GM21381 (cell line): ENCODE results near the gene ANO10.

Experiments used
- ATAC-seq: cut with Tn5 transposase; IDR thresholded peaks from one replicate; pipeline ENCODE4 v1.9.1; 2021; ENCODE audit warnings: mild to moderate bottlenecking, moderate library complexity; ENCODE audit not compliant: unreplicated experiment

Gene ANO10

DNA sequence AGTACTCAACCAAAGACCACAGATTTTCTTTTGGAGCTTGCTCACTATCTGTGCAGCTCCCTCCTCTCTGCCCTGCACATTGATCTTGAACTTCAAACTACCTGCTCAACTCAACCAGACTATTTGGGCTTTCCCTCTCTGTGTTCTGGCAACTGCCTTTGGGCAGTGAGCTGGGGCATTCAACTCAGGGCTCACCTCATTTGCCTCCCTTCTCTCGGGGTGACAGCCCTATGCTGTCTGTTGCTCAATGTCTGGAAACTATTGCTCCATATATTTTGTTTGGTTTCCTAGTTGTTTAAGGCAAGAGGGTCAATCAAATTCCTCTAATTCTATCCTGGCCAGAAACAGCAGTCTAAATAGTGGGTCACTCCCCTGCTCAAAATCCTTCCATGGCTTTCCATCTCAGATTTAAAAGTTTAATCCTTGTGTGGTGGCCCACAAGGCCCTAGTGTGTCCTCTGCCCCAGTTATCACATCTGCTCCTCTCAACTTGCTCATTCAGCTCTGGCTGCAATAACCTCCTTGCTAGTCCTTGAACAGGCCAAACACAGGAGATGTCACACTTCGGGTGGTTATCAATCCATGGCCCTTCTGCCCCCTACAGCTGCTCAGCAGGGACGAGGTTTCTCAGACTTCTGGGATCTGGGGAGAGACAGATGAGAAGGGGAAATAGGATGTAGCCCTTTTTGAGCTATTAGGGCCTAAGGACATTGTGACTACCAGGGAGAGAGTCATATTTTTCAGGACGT lies 267.7 kb downstream of the ANO10 start:
- no peak for ATAC-seq

- no peak for ATAC-seq
These were observed 268.4 kb downstream of the ANO10 start for GRCh38 chr3:43353393-43353792.

GRCh38 chr3:43349716-43350115 lies 272.1 kb downstream of the ANO10 start:
- no peak for ATAC-seq

DNA sequence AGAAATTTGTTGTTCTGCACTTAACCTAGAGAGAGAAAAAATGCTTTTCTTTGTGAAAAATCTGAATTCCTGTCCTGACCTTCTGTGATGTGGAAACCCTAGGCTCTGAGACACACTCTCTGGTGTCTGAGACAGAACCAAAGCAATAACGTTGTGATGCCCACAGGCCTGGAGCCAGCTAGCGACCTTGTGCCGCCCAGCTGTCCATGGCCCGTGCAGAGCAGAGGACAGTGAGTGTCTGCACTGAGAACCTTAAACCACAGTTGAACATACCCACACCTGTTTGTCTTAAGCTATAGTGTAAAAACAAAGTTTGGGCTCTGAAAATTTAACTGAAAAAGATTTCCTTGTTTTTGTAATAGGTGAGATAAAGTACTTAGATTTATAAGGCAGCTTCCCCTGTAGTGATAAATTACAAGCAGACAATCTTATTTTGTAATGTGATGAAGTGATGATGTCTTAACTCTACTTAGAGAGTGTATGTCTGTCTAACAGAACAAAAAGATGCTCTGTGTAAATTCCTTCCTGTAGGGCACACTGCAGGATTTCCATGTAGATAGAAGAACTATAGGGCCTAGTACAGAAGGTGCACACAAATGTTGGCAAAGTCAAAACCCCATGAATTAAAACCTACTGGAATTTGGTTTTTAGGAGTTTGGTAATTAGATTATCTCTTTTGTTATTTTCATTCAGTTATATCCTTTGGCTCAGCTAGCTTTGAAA lies 272.8 kb downstream of the ANO10 start:
- ATAC-seq = no peak

GRCh38 chr3:43348350-43348749 lies 273.5 kb downstream of the ANO10 start:
- no peak for ATAC-seq

- ATAC-seq = no peak
These were observed 274.0 kb downstream of the ANO10 start for GRCh38 chr3:43347774-43348173.

DNA sequence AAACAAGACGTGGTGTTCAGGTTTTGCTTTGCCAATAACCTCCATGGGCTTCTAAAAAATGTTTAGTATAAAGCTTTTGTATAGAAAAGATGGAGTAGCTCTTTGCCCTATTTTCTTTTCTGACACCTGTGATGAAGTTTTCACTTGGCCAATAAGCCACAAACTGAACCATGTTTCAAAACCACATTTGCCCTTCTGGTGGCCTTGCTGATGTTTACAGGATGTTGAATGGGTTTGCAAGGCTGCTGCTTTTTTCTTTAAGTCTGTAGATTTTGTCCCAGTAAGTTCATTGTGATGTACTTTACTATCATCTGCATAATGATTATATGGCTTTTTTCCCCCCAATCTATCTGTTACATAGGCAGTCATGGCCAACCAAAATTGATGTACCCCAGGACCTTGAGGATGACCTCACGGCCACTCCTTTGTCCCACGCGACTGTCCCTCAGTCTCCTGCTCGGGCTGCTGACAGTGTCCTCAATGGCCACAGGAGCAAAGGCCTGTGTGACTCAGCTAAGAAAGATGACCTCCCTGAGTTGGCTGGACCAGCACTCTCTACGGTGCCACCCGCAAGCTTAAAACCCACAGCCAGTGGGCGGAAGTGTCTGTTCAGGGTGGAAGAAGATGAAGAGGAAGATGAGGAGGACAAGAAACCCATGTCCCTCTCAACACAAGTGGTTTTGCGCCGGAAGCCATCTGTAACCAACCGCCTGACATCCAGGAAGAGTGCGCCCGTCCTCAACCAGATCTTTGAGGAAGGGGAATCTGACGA lies 274.6 kb downstream of the ANO10 start:
- ATAC-seq = no peak

DNA sequence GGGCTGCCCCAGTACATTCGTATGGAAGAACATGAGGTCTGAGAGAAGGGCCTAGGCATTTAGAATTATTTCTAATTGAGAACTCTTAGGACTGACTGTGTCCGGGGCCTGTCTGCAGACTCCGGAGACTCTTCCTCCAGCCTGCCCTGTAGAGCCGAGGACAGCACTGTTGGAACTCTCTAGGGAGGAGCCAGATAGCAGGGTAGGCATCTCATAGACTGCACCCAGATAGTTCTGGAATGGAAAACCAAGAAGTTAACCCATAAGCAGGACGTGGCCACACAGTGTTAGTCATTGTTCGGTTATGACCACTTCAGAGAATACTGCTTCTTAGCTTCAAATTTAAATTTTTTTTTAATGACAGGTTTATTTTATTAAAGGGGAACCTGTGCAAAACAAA lies 275.9 kb downstream of the ANO10 start:
- no peak for ATAC-seq

DNA sequence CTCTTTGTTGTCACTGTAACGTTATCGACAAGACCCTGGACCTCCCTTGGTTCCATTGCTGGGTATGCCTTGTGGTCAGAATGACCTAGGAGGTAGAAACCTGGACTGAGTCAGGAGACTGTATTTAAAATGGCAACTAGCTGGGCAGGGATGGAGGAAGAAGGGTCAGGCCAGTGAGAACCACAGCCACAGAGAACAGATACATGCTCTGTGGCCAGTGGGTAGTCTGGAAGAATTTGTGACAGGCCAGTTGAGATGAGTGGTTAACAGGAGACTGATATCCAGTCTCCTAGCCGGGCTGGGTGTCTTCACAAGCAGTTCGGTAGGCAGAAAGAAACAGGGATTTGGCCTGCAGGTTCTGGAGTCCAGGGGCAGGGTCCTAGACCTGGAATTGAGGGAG lies 276.6 kb downstream of the ANO10 start:
- no peak for ATAC-seq

DNA sequence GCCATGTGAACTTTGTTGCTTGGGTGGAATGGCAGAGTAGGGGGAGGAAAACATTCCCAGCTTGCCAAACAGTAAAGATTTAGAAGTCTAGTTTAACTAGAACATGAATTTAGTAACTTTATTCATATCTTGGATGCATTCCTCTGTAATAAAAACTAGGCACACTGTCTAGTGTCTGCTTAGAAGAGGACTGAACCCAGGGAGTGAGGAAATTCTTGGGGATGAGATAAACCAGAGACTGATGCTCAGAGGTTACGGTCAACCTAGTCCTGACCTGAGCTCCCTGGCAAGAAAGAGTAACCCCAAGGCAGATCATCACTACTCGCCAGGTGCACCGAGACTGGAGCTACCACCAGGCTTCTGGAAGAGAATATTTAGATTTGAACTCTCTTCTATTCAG lies 277.3 kb downstream of the ANO10 start:
- no peak for ATAC-seq

DNA sequence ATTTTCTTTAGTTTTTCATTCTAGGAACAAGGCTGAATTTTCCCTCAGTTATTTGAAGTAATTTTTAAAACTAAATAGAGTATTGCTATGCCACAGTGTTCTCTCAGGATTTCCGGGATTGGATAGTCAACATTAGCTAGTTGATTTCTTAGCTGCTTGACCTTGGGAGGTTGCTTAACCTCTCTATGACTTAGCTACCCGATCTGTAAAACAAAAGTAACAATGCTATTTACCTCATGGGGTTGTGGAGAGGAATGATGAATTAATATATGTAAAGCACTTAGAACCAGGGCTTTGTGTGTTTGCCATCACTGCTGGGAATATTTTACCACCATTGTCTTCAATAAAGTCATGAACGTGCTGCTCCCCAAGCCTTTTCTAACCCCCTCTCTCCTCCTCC lies 278.0 kb downstream of the ANO10 start:
- ATAC-seq = no peak

- ATAC-seq = no peak
These were observed 278.6 kb downstream of the ANO10 start for GRCh38 chr3:43343185-43343584.

DNA sequence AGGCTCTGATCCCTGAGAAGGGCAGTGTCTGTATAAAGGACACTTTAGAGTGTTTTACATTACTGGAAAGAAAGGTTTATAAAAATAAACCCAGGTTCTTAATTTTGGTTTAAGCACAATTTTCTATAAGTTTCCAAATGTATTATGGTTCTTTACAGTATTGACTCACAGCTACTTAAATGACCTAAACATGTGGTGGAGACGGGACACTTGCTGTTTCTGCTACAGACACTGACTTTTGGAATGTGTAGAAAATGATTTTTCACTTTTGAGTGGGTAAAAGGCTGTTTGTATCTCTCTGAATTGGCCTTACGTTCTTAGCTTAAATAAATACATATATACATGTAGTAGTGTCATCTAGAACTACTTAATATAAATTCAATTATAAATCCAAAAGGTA lies 280.0 kb downstream of the ANO10 start:
- ATAC-seq = no peak

GRCh38 chr3:43340403-43340802 lies 281.4 kb downstream of the ANO10 start:
- no peak for ATAC-seq

GRCh38 chr3:43338295-43338694 lies 283.5 kb downstream of the ANO10 start:
- no peak for ATAC-seq

GRCh38 chr3:43335799-43336198 lies 286.0 kb downstream of the ANO10 start:
- no peak for ATAC-seq

GRCh38 chr3:43334976-43335375 lies 286.8 kb downstream of the ANO10 start:
- ATAC-seq = no peak

- ATAC-seq = no peak
These were observed 290.4 kb downstream of the ANO10 start for GRCh38 chr3:43331381-43331780.

DNA sequence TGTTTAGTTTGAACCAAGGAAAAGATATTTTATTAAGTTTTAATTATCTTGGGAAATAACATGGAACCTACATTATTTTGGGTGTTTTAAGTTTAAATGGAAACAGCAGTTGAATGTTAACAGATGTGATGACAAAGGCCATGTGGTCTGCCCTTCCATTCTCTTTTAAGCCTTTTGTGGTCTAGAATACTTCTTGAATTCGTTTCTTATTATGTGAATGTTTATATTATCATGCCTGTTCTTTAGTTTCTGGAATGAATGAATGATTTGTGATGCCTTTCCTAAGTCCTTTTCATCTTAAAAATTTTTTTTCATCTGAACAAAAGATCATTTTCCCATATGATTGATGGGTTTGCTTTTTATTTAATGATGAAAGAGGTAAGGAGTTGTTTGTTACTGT lies 290.8 kb downstream of the ANO10 start:
- no peak for ATAC-seq

DNA sequence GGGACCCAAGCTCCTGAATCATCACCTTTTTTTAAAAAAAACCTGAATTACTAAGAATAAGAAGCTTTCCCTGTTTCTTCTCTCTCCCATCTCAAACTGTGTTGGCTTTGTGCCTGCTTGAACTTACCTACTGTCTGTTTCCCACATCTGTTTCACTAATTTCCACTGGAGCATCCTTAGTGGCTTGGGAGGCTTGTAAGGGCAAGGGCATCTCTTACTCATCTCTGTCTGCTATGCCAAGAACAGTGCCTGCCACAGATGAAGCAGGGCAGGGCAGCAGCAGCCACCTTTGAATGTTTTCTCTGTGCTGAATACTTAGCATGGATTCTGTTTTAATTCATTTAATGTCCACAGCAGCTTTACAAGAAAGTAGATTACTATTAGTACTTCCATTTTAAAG lies 293.2 kb downstream of the ANO10 start:
- ATAC-seq = no peak

DNA sequence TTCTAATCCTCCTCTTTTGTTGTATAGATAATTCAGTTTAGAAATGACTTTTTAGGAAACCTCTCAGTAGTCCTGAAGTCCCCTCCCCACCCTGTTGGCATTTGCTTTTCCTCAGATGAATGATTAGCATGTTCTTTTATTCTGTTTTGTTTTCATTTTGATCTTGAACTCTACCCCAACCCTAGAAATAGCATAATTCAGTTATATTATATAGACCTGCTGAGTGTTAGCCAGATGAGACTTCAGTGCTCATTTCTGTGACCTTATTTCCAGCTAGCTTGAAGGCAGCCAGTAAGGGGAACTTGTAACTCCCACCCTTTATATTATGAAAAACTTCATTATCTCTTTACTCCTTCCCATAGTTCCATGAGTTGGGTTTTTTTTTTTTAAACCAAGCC lies 294.2 kb downstream of the ANO10 start:
- no peak for ATAC-seq
